A549 (cell line): Measurements from ENCODE around the gene PDS5B.

Source experiments
- BHLHE40 ChIP-seq: IDR thresholded peaks from 2 replicates; pipeline ENCODE4 v1.6.1; 2012; ENCODE audit warnings: low read depth, low read length, inconsistent platforms
- CTCF ChIP-seq: fragments of >200 bp; sonication (Bioruptor Twin); formaldehyde crosslinking; IDR thresholded peaks from 3 replicates; pipeline ENCODE4 v1.5.1; 2016
- EP300 ChIP-seq, 2 experiments: fragments of >200 bp; sonication (Bioruptor Twin); formaldehyde crosslinking; IDR thresholded peaks; 2 replicates in 1 of 2; 3 replicates in 1 of 2; pipeline ENCODE4 v1.6.1; 2016 to 2017
- JUN ChIP-seq, 2 experiments: fragments of >200 bp; sonication (Bioruptor Twin); formaldehyde crosslinking; IDR thresholded peaks; 2 replicates in 1 of 2; 3 replicates in 1 of 2; pipeline ENCODE4 v1.6.1; 2016 to 2017
- KDM1A ChIP-seq: fragments of 200-600 bp; sonication (generic); IDR thresholded peaks from 2 replicates; pipeline ENCODE4 v1.6.1; 2016; ENCODE audit warnings: low read depth, mild to moderate bottlenecking
- MYC ChIP-seq: IDR thresholded peaks from 2 replicates; pipeline ENCODE4 v1.6.1; 2012; ENCODE audit warnings: mild to moderate bottlenecking, inconsistent platforms, low read length, improper control_type of control experiment, borderline replicate concordance
- PBX3 ChIP-seq: IDR thresholded peaks from 2 replicates; pipeline ENCODE4 v1.6.1; 2012
- POLR2A ChIP-seq: IDR thresholded peaks from 2 replicates; pipeline ENCODE4 v1.6.1; 2012; ENCODE audit warnings: mild to moderate bottlenecking, low read length
- REST ChIP-seq: fragments of 200-600 bp; sonication (generic); IDR thresholded peaks from 2 replicates; pipeline ENCODE4 v1.6.1; 2016; ENCODE audit warnings: antibody characterized with exemption, mild to moderate bottlenecking, moderate library complexity
- RFX5 ChIP-seq: fragments of 450-650 bp; IDR thresholded peaks from 2 replicates; pipeline ENCODE4 v1.7.1; 2014; ENCODE audit warnings: antibody characterized with exemption, mild to moderate bottlenecking, moderate library complexity
- ZC3H11A ChIP-seq: fragments of 450-650 bp; IDR thresholded peaks from 2 replicates; pipeline ENCODE4 v1.6.1; 2014; ENCODE audit warnings: antibody characterized with exemption, mild to moderate bottlenecking
- ZNF302 ChIP-seq: fragments of 250-450 bp; sonication (Bioruptor Pico); IDR thresholded peaks from 2 replicates; pipeline ENCODE4 v1.9.0; 2021; ENCODE audit warnings: inconsistent platforms, mild to moderate bottlenecking, moderate library complexity

- TF ChIP-seq RFX5: no peak
- no peak for TF ChIP-seq POLR2A
- TF ChIP-seq EP300 (IDR thresholded peaks at IDR 0.05): no peak
- TF ChIP-seq ZC3H11A: no peak
- no peak for TF ChIP-seq CTCF
- no peak for TF ChIP-seq MYC
- no peak for TF ChIP-seq PBX3
- no peak for TF ChIP-seq KDM1A
- no peak for TF ChIP-seq REST
- no peak for TF ChIP-seq ZNF302
- TF ChIP-seq JUN (IDR thresholded peaks at IDR 0.05): no peak
- TF ChIP-seq BHLHE40: no peak
Observed at GRCh38 chr13:32720026-32720425, 133.8 kb downstream of the PDS5B start.
